Breast epithelium (tissue), 4 donors: ENCODE measurements around the gene TCF4. TPM values are rescaled to one million over a fixed set of nuclear protein-coding genes. Genes with fewer than 3 reads are reported as not detected.
A peak's percentile ranks its signal among the peaks of the same experiment; 100 is the strongest.

Experiments
- DNase-seq, 2 donors: peaks; one replicate each; pipeline ENCODE4 v3.0.0-alpha.2; 2019; ENCODE audit warnings: low spot score in 2 of 2
- H3K27ac ChIP-seq, 2 donors: fragments of 200-600 bp; sonication (generic) in 1 of 2; one replicate each; pipeline ENCODE4 v1.5.1; 2016 to 2019; ENCODE audit warnings: mild to moderate bottlenecking in 1 of 2
- H3K27me3 ChIP-seq, 2 donors: fragments of 200-600 bp; sonication (generic) in 1 of 2; one replicate each; pipeline versions ENCODE4 v1.5.1 to v1.6.0; 2017 to 2019; ENCODE audit warnings: control low read depth in 1 of 2, mild to moderate bottlenecking in 1 of 2
- H3K36me3 ChIP-seq: fragments of 200-600 bp; one replicate; pipeline ENCODE4 v1.5.1; 2019
- H3K4me1 ChIP-seq, 2 donors: fragments of 200-600 bp; sonication (generic); one replicate each; pipeline ENCODE4 v1.5.1; 2016 to 2019; ENCODE audit warnings: control low read depth in 1 of 2
- H3K4me3 ChIP-seq, 3 donors: fragments of 200-600 bp; sonication (generic); 1 replicate in 2 of 3; 2 replicates in 1 of 3; pipeline ENCODE4 v1.5.1; 2016 to 2019; ENCODE audit warnings: mild to moderate bottlenecking in 3 of 3, moderate library complexity in 2 of 3
- H3K9me3 ChIP-seq, 2 donors: fragments of 200-600 bp; sonication (generic) in 1 of 2; one replicate each; pipeline ENCODE4 v1.5.1; 2016 to 2019; ENCODE audit warnings: control low read depth in 1 of 2
- CTCF ChIP-seq, 3 donors: fragments of 450-650 bp; IDR thresholded peaks; one replicate each; pipeline ENCODE4 v1.5.1; 2016 to 2017; ENCODE audit warnings: antibody characterized with exemption in 3 of 3, mild to moderate bottlenecking in 3 of 3, moderate library complexity in 3 of 3
- POLR2A ChIP-seq: fragments of 450-650 bp; IDR thresholded peaks from one replicate; pipeline ENCODE4 v1.6.1; 2016; ENCODE audit warnings: antibody characterized with exemption, mild to moderate bottlenecking, moderate library complexity
- POLR2AphosphoS5 ChIP-seq, 3 donors: sonication (generic); formaldehyde crosslinking; IDR thresholded peaks; one replicate each; pipeline ENCODE4 v1.6.1; 2017; ENCODE audit warnings: antibody characterized with exemption in 3 of 3
- intact Hi-C: fragments of 100-400 bp; cut with DNase I; formaldehyde crosslinking; loops from one replicate; pipeline ENCODE4 v1.15.1; 2023; ENCODE audit warnings: low total_unique reads
- total RNA-seq, 3 donors: library from RNA; depleted of rRNA; stranded (reverse); fragments of >200 nt; gene quantifications; one replicate each; pipeline ENCODE4 v1.1.0, GENCODE V29; 2016

The TCF4 gene
- total RNA-seq = 100 to 1,000 TPM in 2 of 3 donors, 10 to 100 TPM in 1; 79.6 to 133 (median 114) TPM

DNA sequence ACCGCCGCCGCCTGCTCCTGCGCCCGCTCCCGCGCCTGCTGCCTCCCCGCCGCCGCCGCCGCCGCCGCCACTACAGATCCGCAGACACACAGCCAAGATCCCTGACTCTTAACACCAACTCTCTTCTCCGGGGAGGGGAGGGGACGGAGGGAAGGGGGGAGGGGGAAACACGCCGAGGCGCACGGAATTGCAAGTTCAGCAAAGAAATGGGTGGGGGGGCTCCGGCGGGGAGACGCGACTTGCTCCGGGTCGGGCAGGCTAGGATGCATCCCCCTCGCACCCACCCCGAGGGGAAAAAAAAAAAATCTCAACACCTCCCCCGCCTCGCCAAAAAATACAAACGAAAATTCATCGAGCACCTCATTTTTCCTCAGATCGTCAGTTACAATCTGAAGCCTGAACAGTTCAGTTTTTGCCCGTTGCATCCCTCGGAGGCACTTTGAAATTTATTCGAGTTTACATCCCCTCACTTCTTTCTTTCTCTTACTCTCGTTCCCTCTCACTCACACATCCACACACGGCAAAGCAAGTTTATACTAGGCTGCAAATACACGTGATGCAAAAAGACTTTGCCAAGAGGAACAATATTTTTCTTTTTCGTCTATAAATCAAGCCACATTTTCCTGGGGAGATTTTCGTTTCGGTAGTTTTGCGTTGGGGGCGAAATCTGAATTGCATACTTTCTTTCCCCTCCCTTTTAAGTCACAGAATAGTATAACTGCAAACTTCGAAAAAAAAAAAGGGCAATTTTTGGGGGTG lies at the start of gene TCF4:
TCF4 (minus strand) TSS at position 82 of the 759 bp plus-strand sequence. CDS start 1,076 bp downstream, outside the sequence.
- Histone ChIP-seq H3K9me3 (no peaks in the 10 kb centered on the region), H3K36me3 (no peaks in the 10 kb centered on the region), H3K27me3 (no peaks in the 10 kb centered on the region), H3K4me3 (peak within 1 kb of the TSS; percentile 60 to 83 (median 75)), H3K4me1 (no peaks in the 10 kb centered on the region), H3K27ac (peak within 1 kb of the TSS; percentile 78 to 93)
- TF ChIP-seq POLR2A = no peak
- peak in 2 of 3 donors; percentile 15 to 22 for TF ChIP-seq POLR2AphosphoS5 (IDR thresholded peaks at IDR 0.05)
- no peak for TF ChIP-seq CTCF (IDR thresholded peaks at IDR 0.05)
- intact Hi-C loops = no loop called here
- peak in 1 of 2 donors; percentile 56 for DNase-seq

- H3K27ac ChIP-seq = no peak overlapping the region
- TF ChIP-seq POLR2A (no peak), CTCF (IDR thresholded peaks at IDR 0.05) (no peak), POLR2AphosphoS5 (IDR thresholded peaks at IDR 0.05) (no peak)
- H3K36me3 ChIP-seq = no peaks in the 10 kb centered on the region
- no peaks in the 10 kb centered on the region for H3K27me3 ChIP-seq
- no peak for DNase-seq
- no peak overlapping the region for H3K4me3 ChIP-seq
- no peaks in the 10 kb centered on the region for H3K4me1 ChIP-seq
- H3K9me3 ChIP-seq = no peaks in the 10 kb centered on the region
- intact Hi-C loops = no loop called here
Observed at GRCh38 chr18:55637204-55637603, 49.2 kb upstream of the TCF4 start.

DNA sequence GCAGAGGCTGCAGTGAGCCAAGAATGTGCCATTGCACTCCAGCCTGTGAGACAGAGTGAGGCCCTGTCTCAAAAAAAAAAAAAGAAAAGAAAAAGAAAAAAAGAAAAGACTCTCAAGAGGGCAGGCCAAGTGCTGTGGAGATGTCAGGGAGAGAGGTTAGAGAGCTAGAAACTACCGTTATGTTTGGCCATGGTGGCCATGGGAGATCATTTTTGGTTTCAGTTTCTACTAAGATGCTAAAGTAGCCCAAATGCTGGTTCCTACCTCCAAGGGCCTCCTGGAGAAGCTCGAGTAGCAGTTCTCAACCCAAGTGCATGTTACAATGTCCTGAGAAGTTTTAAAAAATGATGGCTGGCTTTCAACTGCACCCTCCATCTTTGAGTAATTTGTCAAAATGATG lies 47.4 kb upstream of the TCF4 start:
- no peaks in the 10 kb centered on the region for H3K4me1 ChIP-seq
- TF ChIP-seq POLR2A (no peak), CTCF (IDR thresholded peaks at IDR 0.05) (no peak), POLR2AphosphoS5 (IDR thresholded peaks at IDR 0.05) (no peak)
- no peak for DNase-seq
- no peak overlapping the region for H3K4me3 ChIP-seq
- intact Hi-C loops = no loop called here
- H3K27ac ChIP-seq = no peak overlapping the region
- H3K36me3 ChIP-seq = no peaks in the 10 kb centered on the region
- H3K9me3 ChIP-seq = no peaks in the 10 kb centered on the region
- no peaks in the 10 kb centered on the region for H3K27me3 ChIP-seq

- H3K9me3 ChIP-seq = no peaks in the 10 kb centered on the region
- H3K27me3 ChIP-seq = no peaks in the 10 kb centered on the region
- H3K36me3 ChIP-seq = no peaks in the 10 kb centered on the region
- H3K4me3 ChIP-seq = no peak overlapping the region
- no peak overlapping the region for H3K27ac ChIP-seq
- no peaks in the 10 kb centered on the region for H3K4me1 ChIP-seq
- no peak for DNase-seq
- intact Hi-C loops = no loop called here
- TF ChIP-seq CTCF (IDR thresholded peaks at IDR 0.05) = no peak
- no peak for TF ChIP-seq POLR2AphosphoS5 (IDR thresholded peaks at IDR 0.05)
- TF ChIP-seq POLR2A = no peak
Observed at GRCh38 chr18:55634545-55634944, 46.6 kb upstream of the TCF4 start.

DNA sequence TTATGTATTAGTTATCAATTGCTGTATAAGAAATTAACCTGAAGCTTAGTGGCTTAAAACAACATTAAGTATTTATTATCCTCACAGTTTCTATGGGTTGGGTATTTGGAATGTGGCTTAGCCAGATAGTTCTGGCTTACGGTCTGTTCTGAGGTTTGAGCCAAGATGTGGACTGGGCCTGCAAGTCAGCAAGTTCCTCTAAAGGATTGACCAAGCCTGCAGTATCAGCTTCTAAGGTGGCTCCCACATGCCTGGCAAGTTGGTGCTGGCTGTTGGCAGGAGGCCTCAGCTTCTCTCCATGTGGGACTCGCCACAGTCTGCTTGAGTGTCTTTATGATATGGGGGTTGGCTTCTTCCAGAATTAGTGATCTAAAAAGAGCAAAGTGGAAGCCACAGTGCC lies 45.0 kb upstream of the TCF4 start:
- Histone ChIP-seq H3K9me3 (no peaks in the 10 kb centered on the region), H3K27me3 (no peaks in the 10 kb centered on the region), H3K4me3 (no peak overlapping the region), H3K36me3 (no peaks in the 10 kb centered on the region), H3K4me1 (no peaks in the 10 kb centered on the region), H3K27ac (no peak overlapping the region)
- intact Hi-C loops = no loop called here
- TF ChIP-seq POLR2A (no peak), POLR2AphosphoS5 (IDR thresholded peaks at IDR 0.05) (no peak), CTCF (IDR thresholded peaks at IDR 0.05) (no peak)
- DNase-seq = peak in 1 of 2 donors; percentile 30
